GM12878 (cell line): Measurements from ENCODE around the gene GPR137B. TPM values are rescaled to one million over a fixed set of nuclear protein-coding genes. Genes with fewer than 3 reads are reported as not detected.

Experiments used
- ATF7 ChIP-seq: fragments of 450-650 bp; IDR thresholded peaks from 2 replicates; pipeline ENCODE4 v1.6.1; 2016; ENCODE audit warnings: low read depth, mild to moderate bottlenecking
- FOXM1 ChIP-seq: IDR thresholded peaks from 2 replicates; pipeline ENCODE4 v1.6.1; 2012; ENCODE audit warnings: low read depth, mild to moderate bottlenecking, inconsistent platforms, low read length, moderate library complexity
- NFXL1 ChIP-seq: fragments of 450-650 bp; IDR thresholded peaks from 2 replicates; pipeline ENCODE4 v1.6.1; 2017; ENCODE audit warnings: antibody characterized with exemption, mild to moderate bottlenecking, borderline replicate concordance
- PAX8 ChIP-seq: fragments of 450-650 bp; IDR thresholded peaks from 2 replicates; pipeline ENCODE4 v1.6.1; 2017; ENCODE audit warnings: mild to moderate bottlenecking, moderate library complexity
- SRF ChIP-seq, 2 experiments: IDR thresholded peaks; 2 replicates each; pipeline ENCODE4 v1.6.1; 2011; ENCODE audit warnings: low read depth in 2 of 2, low read length in 2 of 2, mild to moderate bottlenecking in 1 of 2, moderate library complexity in 1 of 2
- ZSCAN29 ChIP-seq: fragments of 450-650 bp; IDR thresholded peaks from 2 replicates; pipeline ENCODE4 v1.6.1; 2017; ENCODE audit warnings: mild to moderate bottlenecking, moderate library complexity
- polyA plus RNA-seq, 11 experiments: library from polyadenylated mRNA; depleted of rRNA in 4 of 11; unstranded in 6 of 11; stranded (reverse) in 5 of 11; fragments of >200 nt; fragmentation: Nextera tagmentation in 4 of 11; fragmentation: Illumina TruSeq in 1 of 11; extraction: Ambion mirVana in 4 of 11; extraction: Trizol in 1 of 11; gene quantifications; 1 replicate in 1 of 11; 2 replicates in 10 of 11; pipeline versions ENCODE4 v1.2.1 to v1.2.3, GENCODE V29; 2011 to 2016; ENCODE audit warnings: inconsistent platforms in 2 of 11, missing spikeins in 2 of 11, low read depth in 1 of 11
- total RNA-seq, 4 experiments: library from RNA; depleted of rRNA in 3 of 4; stranded (reverse); fragments of >200 nt in 3 of 4; fragmentation: Illumina TruSeq in 1 of 4; extraction: Trizol in 1 of 4; gene quantifications; 2 replicates each; pipeline versions ENCODE4 v1.2.1 to v1.2.3, GENCODE V29; 2013 to 2021
- TF ChIP-seq, protein P1 (sequence below): fragments of 450-650 bp; IDR thresholded peaks from 2 replicates; pipeline ENCODE4 v1.6.1; 2018; ENCODE audit warnings: borderline replicate concordance, mild to moderate bottlenecking; ENCODE audit not compliant: partially characterized antibody
- TF ChIP-seq, protein P2 (sequence below), 3 experiments: IDR thresholded peaks in 2 of 3; conservative IDR thresholded peaks in 1 of 3; 2 replicates each; pipeline ENCODE4 v1.5.1; 2011; ENCODE audit warnings: low read depth in 3 of 3, low read length in 3 of 3, mild to moderate bottlenecking in 3 of 3, control low read depth in 2 of 3, moderate library complexity in 2 of 3, inconsistent platforms in 1 of 3, mixed read lengths in 1 of 3; ENCODE audit not compliant: control insufficient read depth in 2 of 3, insufficient read depth in 1 of 3; ENCODE audit errors: extremely low read depth in 1 of 3
- TF ChIP-seq, protein P3 (sequence below): fragments of 450-650 bp; IDR thresholded peaks from 2 replicates; pipeline ENCODE4 v1.6.1; 2018; ENCODE audit warnings: mild to moderate bottlenecking, low read depth, moderate library complexity; ENCODE audit not compliant: partially characterized antibody
- TF ChIP-seq, protein P4 (sequence below): fragments of 450-650 bp; IDR thresholded peaks from 2 replicates; pipeline ENCODE4 v1.6.1; 2017; ENCODE audit warnings: mild to moderate bottlenecking, moderate library complexity
- TF ChIP-seq, protein P5 (sequence below): IDR thresholded peaks from 2 replicates; pipeline ENCODE4 v1.6.1; 2012; ENCODE audit warnings: low read length, inconsistent platforms

Gene GPR137B
- total and polyA plus RNA-seq, 10 of the 15 experiments (the other 5 are each of a cell fraction or from before 2014, with no cell fraction given), result 5.4 to 20.8 (median 12.5) TPM

DNA sequence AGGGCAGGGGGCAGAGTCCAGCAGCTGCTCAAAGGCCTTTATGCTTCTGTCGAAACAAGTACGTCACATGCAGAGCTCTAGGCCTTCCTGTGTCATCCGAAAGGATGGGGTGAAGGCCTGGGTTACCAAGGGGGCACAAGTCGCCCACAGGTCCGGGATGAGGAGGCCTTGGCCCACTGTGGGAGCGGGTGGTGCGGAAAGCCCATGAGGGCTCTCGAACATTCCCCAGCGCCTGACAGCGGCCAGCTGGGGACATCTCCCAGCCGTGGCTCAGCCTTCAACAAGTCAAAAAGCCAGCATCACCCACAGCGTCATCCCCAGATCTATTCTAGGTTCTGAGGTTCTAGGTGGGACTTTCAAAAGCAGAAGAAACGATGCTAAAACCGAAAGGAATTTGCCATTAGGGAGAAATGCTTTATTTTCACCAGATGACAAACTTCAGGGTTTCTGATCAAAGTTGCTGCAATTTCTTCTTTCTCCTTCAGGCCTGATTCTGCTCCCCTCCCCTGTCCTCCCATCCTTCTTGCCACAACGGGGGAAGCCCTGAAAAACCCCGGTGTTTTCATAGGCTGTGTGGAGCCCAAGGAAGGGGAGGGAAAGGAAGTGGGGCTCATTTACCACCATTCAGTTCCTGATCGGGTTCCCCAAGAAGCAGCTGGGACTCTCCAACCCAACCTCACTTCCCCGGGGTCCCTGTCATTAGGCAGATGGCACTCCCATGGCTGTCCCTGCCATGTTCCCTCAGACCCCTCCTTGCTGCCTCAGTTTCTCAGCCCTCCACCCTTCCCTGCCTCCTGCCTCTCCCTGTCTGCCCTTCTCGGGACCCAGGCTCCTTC, 17.6 kb downstream of the GPR137B start (continued):
- 0 out of 4 replicates have a peak, but pooled peaks of 1 of the 2 experiments have one; percentile 5 for TF ChIP-seq SRF (IDR thresholded peaks at IDR 0.05; ENCODE audit: low read depth in 2 of 2, low read length in 2 of 2)
- TF ChIP-seq, protein P1, sequence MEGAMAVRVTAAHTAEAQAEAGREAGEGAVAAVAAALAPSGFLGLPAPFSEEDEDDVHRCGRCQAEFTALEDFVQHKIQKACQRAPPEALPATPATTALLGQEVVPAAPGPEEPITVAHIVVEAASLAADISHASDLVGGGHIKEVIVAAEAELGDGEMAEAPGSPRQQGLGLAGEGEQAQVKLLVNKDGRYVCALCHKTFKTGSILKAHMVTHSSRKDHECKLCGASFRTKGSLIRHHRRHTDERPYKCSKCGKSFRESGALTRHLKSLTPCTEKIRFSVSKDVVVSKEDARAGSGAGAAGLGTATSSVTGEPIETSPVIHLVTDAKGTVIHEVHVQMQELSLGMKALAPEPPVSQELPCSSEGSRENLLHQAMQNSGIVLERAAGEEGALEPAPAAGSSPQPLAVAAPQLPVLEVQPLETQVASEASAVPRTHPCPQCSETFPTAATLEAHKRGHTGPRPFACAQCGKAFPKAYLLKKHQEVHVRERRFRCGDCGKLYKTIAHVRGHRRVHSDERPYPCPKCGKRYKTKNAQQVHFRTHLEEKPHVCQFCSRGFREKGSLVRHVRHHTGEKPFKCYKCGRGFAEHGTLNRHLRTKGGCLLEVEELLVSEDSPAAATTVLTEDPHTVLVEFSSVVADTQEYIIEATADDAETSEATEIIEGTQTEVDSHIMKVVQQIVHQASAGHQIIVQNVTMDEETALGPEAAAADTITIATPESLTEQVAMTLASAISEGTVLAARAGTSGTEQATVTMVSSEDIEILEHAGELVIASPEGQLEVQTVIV, result peak; percentile 15
- TF ChIP-seq, protein P2, sequence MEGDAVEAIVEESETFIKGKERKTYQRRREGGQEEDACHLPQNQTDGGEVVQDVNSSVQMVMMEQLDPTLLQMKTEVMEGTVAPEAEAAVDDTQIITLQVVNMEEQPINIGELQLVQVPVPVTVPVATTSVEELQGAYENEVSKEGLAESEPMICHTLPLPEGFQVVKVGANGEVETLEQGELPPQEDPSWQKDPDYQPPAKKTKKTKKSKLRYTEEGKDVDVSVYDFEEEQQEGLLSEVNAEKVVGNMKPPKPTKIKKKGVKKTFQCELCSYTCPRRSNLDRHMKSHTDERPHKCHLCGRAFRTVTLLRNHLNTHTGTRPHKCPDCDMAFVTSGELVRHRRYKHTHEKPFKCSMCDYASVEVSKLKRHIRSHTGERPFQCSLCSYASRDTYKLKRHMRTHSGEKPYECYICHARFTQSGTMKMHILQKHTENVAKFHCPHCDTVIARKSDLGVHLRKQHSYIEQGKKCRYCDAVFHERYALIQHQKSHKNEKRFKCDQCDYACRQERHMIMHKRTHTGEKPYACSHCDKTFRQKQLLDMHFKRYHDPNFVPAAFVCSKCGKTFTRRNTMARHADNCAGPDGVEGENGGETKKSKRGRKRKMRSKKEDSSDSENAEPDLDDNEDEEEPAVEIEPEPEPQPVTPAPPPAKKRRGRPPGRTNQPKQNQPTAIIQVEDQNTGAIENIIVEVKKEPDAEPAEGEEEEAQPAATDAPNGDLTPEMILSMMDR (IDR thresholded peaks at IDR 0.05 in 2 of 3, conservative IDR thresholded peaks at IDR 0.05 in 1 of 3; ENCODE audit: control insufficient read depth in 2 of 3, extremely low read depth in 1 of 3, insufficient read depth in 1 of 3, low read depth in 3 of 3, low read length in 3 of 3), result no peak
- TF ChIP-seq ZSCAN29, result 0 out of 2 replicates have a peak, but pooled peaks have one; percentile 12
- peak; percentile 71; the same call in 1 of the 2 replicates for TF ChIP-seq FOXM1
- TF ChIP-seq, protein P3, sequence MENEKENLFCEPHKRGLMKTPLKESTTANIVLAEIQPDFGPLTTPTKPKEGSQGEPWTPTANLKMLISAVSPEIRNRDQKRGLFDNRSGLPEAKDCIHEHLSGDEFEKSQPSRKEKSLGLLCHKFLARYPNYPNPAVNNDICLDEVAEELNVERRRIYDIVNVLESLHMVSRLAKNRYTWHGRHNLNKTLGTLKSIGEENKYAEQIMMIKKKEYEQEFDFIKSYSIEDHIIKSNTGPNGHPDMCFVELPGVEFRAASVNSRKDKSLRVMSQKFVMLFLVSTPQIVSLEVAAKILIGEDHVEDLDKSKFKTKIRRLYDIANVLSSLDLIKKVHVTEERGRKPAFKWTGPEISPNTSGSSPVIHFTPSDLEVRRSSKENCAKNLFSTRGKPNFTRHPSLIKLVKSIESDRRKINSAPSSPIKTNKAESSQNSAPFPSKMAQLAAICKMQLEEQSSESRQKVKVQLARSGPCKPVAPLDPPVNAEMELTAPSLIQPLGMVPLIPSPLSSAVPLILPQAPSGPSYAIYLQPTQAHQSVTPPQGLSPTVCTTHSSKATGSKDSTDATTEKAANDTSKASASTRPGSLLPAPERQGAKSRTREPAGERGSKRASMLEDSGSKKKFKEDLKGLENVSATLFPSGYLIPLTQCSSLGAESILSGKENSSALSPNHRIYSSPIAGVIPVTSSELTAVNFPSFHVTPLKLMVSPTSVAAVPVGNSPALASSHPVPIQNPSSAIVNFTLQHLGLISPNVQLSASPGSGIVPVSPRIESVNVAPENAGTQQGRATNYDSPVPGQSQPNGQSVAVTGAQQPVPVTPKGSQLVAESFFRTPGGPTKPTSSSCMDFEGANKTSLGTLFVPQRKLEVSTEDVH, result peak; percentile 81
- no peak for TF ChIP-seq PAX8
- TF ChIP-seq, protein P4, sequence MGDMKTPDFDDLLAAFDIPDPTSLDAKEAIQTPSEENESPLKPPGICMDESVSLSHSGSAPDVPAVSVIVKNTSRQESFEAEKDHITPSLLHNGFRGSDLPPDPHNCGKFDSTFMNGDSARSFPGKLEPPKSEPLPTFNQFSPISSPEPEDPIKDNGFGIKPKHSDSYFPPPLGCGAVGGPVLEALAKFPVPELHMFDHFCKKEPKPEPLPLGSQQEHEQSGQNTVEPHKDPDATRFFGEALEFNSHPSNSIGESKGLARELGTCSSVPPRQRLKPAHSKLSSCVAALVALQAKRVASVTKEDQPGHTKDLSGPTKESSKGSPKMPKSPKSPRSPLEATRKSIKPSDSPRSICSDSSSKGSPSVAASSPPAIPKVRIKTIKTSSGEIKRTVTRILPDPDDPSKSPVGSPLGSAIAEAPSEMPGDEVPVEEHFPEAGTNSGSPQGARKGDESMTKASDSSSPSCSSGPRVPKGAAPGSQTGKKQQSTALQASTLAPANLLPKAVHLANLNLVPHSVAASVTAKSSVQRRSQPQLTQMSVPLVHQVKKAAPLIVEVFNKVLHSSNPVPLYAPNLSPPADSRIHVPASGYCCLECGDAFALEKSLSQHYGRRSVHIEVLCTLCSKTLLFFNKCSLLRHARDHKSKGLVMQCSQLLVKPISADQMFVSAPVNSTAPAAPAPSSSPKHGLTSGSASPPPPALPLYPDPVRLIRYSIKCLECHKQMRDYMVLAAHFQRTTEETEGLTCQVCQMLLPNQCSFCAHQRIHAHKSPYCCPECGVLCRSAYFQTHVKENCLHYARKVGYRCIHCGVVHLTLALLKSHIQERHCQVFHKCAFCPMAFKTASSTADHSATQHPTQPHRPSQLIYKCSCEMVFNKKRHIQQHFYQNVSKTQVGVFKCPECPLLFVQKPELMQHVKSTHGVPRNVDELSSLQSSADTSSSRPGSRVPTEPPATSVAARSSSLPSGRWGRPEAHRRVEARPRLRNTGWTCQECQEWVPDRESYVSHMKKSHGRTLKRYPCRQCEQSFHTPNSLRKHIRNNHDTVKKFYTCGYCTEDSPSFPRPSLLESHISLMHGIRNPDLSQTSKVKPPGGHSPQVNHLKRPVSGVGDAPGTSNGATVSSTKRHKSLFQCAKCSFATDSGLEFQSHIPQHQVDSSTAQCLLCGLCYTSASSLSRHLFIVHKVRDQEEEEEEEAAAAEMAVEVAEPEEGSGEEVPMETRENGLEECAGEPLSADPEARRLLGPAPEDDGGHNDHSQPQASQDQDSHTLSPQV, result peak; percentile 78
- peak; percentile 91 for TF ChIP-seq ATF7
- no peak for TF ChIP-seq NFXL1
- TF ChIP-seq, protein P5, sequence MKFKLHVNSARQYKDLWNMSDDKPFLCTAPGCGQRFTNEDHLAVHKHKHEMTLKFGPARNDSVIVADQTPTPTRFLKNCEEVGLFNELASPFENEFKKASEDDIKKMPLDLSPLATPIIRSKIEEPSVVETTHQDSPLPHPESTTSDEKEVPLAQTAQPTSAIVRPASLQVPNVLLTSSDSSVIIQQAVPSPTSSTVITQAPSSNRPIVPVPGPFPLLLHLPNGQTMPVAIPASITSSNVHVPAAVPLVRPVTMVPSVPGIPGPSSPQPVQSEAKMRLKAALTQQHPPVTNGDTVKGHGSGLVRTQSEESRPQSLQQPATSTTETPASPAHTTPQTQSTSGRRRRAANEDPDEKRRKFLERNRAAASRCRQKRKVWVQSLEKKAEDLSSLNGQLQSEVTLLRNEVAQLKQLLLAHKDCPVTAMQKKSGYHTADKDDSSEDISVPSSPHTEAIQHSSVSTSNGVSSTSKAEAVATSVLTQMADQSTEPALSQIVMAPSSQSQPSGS, result peak; percentile 72; the same call in 1 of the 2 replicates
